Erythroblast (primary cell): ENCODE results near the gene DPM3.

Experiments used
- GATA1 ChIP-seq: IDR thresholded peaks from 2 replicates; pipeline ENCODE4 v1.6.1; 2011; ENCODE audit warnings: low read depth, mild to moderate bottlenecking, control low read depth, low read length, moderate library complexity
- POLR2A ChIP-seq: IDR thresholded peaks from 2 replicates; pipeline ENCODE4 v1.6.1; 2011; ENCODE audit warnings: mild to moderate bottlenecking, low read length

DNA sequence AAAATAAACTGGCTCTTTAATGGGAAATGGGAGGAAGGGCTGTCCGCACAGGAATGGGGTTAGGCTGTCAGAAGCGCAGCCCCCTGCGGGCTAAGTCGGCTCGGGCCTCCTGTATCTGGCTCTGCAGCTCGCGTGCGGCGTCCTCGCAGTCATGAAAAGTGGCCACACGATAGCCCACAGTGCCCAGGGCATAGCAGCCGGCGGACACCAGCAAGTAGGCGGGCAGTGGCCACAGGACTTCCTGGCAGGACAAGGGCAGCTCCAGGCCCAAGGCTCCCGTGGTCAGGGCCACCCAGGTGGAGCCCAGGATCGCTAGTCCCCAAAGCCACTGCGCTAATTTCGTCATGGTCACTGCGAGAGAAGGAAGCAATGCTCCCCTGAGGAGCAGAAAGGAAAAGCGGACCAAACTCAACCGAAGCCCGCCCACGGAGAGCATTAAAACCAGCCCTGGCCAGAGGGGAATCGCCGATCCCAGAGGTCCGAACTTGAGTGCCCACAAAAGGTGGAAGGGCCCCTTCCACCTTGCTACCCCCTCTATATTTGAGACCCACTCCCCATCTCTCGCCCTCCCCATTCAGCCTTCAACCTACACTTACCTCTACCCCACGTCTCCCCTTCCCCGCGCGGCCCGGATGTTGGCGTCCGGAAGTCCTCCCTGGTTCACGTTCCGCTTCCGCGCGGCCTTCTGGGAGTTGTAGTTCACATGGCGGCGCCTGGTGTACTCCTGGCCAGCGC is at the start of gene DPM3:
- peak; percentile 87 for TF ChIP-seq POLR2A
- TF ChIP-seq GATA1 = no peak
